Fibroblast of villous mesenchyme (primary cell): ENCODE data around the gene TRAF7. TPM values are rescaled to one million over a fixed set of nuclear protein-coding genes. Genes with fewer than 3 reads are reported as not detected.

Source experiments
- DNase-seq: peaks from one replicate; pipeline ENCODE4 v3.0.0-alpha.2; 2010; ENCODE audit warnings: low read depth
- H3K4me3 ChIP-seq: 2 replicates; pipeline ENCODE4 v1.5.1; 2011; ENCODE audit warnings: low read depth, mild to moderate bottlenecking, low read length
- total RNA-seq: library from RNA; depleted of rRNA; stranded (reverse); fragments of >200 nt; gene quantifications from 2 replicates; pipeline ENCODE4 v1.2.3, GENCODE V29; 2012
- TF ChIP-seq, protein P1 (sequence below): IDR thresholded peaks from 2 replicates; pipeline ENCODE4 v1.5.1; 2012; ENCODE audit warnings: low read depth, mild to moderate bottlenecking, low read length; ENCODE audit not compliant: insufficient read depth

Gene TRAF7
- total RNA-seq, 1 donor: 62.6 TPM

GRCh38 chr16:2151188-2152091, 4.1 kb upstream of the TRAF7 start:
- peak overlapping the region; percentile 5 for H3K4me3 ChIP-seq
- TF ChIP-seq, protein P1, sequence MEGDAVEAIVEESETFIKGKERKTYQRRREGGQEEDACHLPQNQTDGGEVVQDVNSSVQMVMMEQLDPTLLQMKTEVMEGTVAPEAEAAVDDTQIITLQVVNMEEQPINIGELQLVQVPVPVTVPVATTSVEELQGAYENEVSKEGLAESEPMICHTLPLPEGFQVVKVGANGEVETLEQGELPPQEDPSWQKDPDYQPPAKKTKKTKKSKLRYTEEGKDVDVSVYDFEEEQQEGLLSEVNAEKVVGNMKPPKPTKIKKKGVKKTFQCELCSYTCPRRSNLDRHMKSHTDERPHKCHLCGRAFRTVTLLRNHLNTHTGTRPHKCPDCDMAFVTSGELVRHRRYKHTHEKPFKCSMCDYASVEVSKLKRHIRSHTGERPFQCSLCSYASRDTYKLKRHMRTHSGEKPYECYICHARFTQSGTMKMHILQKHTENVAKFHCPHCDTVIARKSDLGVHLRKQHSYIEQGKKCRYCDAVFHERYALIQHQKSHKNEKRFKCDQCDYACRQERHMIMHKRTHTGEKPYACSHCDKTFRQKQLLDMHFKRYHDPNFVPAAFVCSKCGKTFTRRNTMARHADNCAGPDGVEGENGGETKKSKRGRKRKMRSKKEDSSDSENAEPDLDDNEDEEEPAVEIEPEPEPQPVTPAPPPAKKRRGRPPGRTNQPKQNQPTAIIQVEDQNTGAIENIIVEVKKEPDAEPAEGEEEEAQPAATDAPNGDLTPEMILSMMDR: no peak
- DNase-seq: no peak

DNA sequence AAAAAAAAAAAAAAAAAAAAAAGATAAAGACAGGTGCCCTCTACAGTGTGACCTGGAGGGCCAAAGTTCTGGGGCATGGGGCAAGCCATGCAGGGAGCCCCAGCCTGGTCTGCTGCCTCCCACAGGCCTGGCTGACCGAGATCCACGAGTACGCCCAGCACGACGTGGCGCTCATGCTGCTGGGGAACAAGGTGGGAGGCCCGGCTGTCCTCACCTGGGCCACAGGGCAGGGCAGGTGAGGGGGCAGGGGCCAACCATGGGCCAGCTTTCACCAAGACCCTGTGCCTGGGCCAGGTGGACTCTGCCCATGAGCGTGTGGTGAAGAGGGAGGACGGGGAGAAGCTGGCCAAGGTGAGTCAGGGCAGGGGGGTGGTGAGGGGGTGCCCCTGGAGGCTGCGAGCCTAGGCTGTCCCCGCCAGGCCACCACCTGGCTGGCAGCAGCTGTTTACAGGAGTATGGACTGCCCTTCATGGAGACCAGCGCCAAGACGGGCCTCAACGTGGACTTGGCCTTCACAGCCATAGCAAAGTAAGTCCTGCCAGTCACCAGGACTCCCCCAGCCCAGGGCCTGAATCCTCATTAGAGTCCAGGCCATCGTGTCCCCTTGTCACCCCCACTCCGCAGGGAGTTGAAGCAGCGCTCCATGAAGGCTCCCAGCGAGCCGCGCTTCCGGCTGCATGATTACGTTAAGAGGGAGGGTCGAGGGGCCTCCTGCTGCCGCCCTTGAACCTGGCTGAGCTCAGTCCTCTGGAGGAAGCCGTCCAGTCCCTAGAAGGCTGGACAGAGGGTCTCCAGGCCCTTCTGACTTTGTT, 2.7 kb upstream of the TRAF7 start:
- peak overlapping the region; percentile 73 for H3K4me3 ChIP-seq
- TF ChIP-seq, protein P1: no peak
- DNase-seq: no peak

DNA sequence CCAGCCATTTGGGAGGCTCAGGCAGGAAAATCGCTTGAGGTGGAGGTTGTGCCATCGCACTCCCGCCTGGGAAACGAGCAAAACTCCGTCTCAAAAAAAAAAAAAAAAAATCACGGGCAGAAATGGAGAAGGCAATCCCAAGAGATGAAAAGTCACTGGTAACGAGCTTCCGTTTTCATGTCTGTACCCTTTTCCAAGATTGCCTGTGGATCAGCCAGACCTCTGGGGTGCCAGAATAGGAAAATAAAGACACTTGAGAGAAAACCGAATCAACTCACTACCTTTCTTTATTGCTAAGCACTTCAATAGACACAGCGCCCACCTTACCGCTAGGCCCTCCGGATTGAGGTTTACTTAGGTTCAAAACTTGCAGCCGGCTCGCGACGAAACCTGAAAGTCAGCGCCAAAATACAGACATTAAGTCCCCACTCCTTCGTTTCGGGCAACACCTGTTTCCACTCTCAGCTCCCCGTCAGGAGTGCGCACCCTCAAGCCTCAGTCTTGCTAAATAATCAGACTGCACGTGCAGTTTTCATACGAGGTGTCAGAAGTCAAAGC, 970 bp upstream of the TRAF7 start:
- TF ChIP-seq, protein P1: no peak
- no peak for DNase-seq
- peak overlapping the region; percentile 73 for H3K4me3 ChIP-seq

DNA sequence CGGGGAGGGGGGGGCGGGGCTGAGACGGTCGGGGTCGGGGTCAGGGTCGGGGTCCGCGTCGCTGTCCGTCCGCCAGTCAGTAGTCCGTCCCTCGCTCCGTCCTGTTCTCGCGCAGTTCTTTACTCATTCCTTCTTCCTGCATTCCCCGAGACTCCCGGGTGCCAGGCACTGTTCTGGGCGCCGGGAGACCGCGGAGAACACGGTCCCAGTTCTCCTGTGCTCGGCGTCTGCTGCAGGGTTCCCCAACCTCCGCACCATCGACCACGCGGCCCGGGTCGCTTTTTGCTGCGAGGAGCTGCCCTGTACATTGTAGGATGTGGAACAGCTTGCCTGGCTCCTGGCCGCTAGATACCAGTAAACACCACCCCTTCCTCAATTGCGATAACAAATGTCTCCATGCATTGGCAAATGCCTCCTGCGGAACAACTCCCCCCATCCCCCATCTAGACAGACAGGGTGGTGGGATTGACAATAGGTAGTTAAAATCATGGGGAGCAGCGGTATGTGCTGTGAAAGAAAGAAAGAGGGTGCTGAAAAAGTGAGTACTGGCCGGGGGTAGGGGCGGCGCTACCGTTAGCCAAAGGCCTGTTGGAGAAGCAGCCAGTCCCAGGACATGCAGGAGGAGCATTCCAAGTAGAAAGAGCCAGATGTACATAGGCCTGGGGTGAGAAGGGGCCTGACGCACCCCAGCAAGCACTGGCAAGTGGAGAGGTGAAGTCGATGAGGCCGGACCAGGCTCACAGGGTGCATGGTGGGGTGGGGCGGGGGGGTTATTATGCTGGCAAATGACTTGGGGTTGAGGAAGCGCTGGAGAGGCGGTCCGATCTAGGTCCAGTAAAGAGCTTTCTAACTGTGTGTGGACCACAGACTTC, 631 bp downstream of the TRAF7 start:
- peak; percentile 80 for DNase-seq
- peak overlapping the region; percentile 90 for H3K4me3 ChIP-seq
- TF ChIP-seq, protein P1: no peak

DNA sequence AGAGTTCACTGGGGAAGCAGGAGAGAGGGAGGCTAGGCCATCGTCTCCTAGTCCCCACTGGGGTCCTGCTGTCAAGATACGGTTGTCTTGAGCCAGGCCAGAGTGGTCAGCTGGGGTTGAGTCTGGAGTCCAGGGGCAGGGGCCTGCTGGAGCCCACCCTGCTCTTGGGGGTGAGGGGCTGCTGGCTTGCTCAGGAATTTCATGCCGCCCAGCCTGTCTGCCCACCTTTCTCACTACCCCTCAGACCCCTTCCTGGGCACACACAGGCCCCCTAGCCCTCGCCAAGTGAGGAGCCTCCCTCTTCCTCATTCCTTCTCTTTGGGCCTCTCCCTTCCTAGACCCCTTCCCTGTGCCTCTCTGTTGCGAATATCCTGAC, 1.3 kb downstream of the TRAF7 start:
- H3K4me3 ChIP-seq: peak overlapping the region; percentile 90
- TF ChIP-seq, protein P1: no peak
- no peak for DNase-seq
